ENCODE results near the gene NFATC2. TPM values are rescaled to one million over a fixed set of nuclear protein-coding genes. Genes with fewer than 3 reads are reported as not detected.

The NFATC2 gene
- total and polyA plus RNA-seq, 2 experiments from 2014 or later: 0.52 to 0.59 TPM

DNA sequence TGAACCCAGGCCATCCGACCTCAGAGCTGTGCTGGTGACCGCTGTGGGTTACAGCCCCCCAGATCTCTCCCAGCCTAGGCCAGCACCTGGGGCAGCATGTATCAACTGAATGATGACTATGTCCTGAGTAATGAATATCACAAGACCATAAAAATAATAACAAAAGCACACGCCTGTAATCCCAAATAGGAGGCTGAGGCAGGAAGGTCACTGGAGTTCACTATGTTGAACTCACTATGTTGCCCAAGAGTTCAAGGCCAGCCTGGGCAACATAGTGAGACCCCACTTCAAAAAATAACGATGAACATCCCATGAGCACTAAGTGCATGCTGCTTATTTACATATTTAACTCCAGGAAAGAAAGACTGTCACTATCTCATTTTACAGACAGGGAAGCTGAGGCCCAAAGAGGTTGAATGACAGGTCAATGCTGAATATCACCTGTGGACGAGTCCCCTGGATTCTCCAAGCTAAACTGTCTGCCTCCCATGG lies 92.3 kb downstream of the NFATC2 start (continued):
- TF ChIP-seq, protein P1, sequence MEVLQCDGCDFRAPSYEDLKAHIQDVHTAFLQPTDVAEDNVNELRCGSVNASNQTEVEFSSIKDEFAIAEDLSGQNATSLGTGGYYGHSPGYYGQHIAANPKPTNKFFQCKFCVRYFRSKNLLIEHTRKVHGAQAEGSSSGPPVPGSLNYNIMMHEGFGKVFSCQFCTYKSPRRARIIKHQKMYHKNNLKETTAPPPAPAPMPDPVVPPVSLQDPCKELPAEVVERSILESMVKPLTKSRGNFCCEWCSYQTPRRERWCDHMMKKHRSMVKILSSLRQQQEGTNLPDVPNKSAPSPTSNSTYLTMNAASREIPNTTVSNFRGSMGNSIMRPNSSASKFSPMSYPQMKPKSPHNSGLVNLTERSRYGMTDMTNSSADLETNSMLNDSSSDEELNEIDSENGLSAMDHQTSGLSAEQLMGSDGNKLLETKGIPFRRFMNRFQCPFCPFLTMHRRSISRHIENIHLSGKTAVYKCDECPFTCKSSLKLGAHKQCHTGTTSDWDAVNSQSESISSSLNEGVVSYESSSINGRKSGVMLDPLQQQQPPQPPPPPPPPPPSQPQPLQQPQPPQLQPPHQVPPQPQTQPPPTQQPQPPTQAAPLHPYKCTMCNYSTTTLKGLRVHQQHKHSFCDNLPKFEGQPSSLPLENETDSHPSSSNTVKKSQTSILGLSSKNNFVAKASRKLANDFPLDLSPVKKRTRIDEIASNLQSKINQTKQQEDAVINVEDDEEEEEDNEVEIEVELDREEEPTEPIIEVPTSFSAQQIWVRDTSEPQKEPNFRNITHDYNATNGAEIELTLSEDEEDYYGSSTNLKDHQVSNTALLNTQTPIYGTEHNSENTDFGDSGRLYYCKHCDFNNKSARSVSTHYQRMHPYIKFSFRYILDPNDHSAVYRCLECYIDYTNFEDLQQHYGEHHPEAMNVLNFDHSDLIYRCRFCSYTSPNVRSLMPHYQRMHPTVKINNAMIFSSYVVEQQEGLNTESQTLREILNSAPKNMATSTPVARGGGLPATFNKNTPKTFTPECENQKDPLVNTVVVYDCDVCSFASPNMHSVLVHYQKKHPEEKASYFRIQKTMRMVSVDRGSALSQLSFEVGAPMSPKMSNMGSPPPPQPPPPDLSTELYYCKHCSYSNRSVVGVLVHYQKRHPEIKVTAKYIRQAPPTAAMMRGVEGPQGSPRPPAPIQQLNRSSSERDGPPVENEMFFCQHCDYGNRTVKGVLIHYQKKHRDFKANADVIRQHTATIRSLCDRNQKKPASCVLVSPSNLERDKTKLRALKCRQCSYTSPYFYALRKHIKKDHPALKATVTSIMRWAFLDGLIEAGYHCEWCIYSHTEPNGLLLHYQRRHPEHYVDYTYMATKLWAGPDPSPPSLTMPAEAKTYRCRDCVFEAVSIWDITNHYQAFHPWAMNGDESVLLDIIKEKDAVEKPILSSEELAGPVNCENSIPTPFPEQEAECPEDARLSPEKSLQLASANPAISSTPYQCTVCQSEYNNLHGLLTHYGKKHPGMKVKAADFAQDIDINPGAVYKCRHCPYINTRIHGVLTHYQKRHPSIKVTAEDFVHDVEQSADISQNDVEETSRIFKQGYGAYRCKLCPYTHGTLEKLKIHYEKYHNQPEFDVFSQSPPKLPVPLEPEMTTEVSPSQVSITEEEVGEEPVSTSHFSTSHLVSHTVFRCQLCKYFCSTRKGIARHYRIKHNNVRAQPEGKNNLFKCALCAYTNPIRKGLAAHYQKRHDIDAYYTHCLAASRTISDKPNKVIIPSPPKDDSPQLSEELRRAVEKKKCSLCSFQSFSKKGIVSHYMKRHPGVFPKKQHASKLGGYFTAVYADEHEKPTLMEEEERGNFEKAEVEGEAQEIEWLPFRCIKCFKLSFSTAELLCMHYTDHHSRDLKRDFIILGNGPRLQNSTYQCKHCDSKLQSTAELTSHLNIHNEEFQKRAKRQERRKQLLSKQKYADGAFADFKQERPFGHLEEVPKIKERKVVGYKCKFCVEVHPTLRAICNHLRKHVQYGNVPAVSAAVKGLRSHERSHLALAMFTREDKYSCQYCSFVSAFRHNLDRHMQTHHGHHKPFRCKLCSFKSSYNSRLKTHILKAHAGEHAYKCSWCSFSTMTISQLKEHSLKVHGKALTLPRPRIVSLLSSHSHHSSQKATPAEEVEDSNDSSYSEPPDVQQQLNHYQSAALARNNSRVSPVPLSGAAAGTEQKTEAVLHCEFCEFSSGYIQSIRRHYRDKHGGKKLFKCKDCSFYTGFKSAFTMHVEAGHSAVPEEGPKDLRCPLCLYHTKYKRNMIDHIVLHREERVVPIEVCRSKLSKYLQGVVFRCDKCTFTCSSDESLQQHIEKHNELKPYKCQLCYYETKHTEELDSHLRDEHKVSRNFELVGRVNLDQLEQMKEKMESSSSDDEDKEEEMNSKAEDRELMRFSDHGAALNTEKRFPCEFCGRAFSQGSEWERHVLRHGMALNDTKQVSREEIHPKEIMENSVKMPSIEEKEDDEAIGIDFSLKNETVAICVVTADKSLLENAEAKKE (CRISPR knock-in tag; IDR thresholded peaks at IDR 0.05): no peak
- no peak for TF ChIP-seq ZNF114 (CRISPR knock-in tag; IDR thresholded peaks at IDR 0.05)

DNA sequence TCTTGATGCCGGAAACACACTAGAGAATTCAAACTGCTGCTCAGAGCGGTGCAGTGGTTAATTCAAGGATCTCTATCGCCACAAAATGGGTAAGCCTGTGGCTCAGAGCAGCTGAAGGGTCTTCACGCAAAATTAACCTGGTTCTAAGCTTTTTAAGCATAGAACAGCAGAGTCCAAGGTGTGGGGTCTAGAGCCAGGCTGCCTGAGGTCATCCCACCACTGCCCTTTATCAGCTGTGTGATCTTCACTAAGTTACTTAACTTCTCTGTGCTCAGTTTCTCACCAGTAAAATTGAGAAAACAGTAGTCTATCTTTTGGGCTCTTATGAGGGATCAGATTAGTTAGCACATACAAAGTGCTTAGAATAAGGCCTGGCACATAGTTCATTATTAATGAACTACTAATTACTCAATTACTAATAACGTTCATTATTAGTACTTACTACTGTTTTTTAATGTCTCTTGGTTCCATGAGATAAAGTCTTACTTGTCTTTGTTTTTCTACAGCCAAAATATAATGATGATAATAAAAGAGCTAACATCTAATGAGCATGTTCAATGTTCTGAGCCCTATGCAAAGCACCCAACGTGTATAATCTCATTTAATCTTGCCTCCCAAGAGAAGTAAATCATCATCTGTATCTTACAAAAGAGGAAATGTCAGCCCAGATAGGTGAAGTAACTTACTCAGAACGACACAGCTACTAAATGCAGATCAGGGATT lies 92.9 kb downstream of the NFATC2 start:
- H3K9me2 ChIP-seq (ENCODE audit: insufficient read depth): no peaks in the 10 kb centered on the region
- H3K27ac Mint-ChIP-seq: no peak overlapping the region
- H3K36me3 Mint-ChIP-seq (ENCODE audit: low read depth): no peaks in the 10 kb centered on the region; the same call in 2 of the 3 replicates
- H3K27me3 Mint-ChIP-seq (ENCODE audit: insufficient read depth, low read depth, poor library complexity): peaks cover 5% of the 10 kb centered on the region
- no peaks in the 10 kb centered on the region for H3K36me3 ChIP-seq (ENCODE audit: insufficient read depth)
- no peak overlapping the region for H3K27ac ChIP-seq (ENCODE audit: low read depth)
- H3F3A ChIP-seq (replicated peaks; ENCODE audit: low read depth): no peaks in the 10 kb centered on the region
- H3K4me3 Mint-ChIP-seq: no peak overlapping the region
- H3K4me1 ChIP-seq (ENCODE audit: insufficient read depth): no peaks in the 10 kb centered on the region
- DNase-seq (ENCODE audit: low spot score): no peak
- no peak overlapping the region for H3K4me3 ChIP-seq
- H2AFZ ChIP-seq: no peak overlapping the region
- no peak for ATAC-seq
- H3K4me2 ChIP-seq: no peak overlapping the region
- H3K27me3 ChIP-seq (ENCODE audit: insufficient read depth): no peaks in the 10 kb centered on the region
- H3K4me1 Mint-ChIP-seq: peaks cover 16% of the 10 kb centered on the region
- H3K9me3 Mint-ChIP-seq: no peaks in the 10 kb centered on the region
- H3K79me2 ChIP-seq (replicated peaks; ENCODE audit: insufficient read depth): no peaks in the 10 kb centered on the region
- H4K20me1 ChIP-seq (replicated peaks; ENCODE audit: insufficient read depth): no peaks in the 10 kb centered on the region
- TF ChIP-seq, protein P2, sequence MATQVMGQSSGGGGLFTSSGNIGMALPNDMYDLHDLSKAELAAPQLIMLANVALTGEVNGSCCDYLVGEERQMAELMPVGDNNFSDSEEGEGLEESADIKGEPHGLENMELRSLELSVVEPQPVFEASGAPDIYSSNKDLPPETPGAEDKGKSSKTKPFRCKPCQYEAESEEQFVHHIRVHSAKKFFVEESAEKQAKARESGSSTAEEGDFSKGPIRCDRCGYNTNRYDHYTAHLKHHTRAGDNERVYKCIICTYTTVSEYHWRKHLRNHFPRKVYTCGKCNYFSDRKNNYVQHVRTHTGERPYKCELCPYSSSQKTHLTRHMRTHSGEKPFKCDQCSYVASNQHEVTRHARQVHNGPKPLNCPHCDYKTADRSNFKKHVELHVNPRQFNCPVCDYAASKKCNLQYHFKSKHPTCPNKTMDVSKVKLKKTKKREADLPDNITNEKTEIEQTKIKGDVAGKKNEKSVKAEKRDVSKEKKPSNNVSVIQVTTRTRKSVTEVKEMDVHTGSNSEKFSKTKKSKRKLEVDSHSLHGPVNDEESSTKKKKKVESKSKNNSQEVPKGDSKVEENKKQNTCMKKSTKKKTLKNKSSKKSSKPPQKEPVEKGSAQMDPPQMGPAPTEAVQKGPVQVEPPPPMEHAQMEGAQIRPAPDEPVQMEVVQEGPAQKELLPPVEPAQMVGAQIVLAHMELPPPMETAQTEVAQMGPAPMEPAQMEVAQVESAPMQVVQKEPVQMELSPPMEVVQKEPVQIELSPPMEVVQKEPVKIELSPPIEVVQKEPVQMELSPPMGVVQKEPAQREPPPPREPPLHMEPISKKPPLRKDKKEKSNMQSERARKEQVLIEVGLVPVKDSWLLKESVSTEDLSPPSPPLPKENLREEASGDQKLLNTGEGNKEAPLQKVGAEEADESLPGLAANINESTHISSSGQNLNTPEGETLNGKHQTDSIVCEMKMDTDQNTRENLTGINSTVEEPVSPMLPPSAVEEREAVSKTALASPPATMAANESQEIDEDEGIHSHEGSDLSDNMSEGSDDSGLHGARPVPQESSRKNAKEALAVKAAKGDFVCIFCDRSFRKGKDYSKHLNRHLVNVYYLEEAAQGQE (IDR thresholded peaks at IDR 0.05; ENCODE audit: unreplicated experiment): no peak
- TF ChIP-seq STAT1 (IDR thresholded peaks at IDR 0.05; ENCODE audit: unreplicated experiment) (no peak), EZH2 (IDR thresholded peaks at IDR 0.05; ENCODE audit: low read depth, unreplicated experiment) (no peak), CREB1 (CRISPR knock-in tag; IDR thresholded peaks at IDR 0.05; ENCODE audit: low read depth) (no peak), POLR2AphosphoS5 (IDR thresholded peaks at IDR 0.05; ENCODE audit: low read depth) (no peak), NANOG (IDR thresholded peaks at IDR 0.05; ENCODE audit: borderline replicate concordance) (no peak), ZNF331 (CRISPR knock-in tag; IDR thresholded peaks at IDR 0.05; ENCODE audit: low read depth) (no peak), JUNB (IDR thresholded peaks at IDR 0.05; ENCODE audit: unreplicated experiment) (no peak), ZNF114 (CRISPR knock-in tag; IDR thresholded peaks at IDR 0.05) (no peak)
- TF ChIP-seq, protein P3, sequence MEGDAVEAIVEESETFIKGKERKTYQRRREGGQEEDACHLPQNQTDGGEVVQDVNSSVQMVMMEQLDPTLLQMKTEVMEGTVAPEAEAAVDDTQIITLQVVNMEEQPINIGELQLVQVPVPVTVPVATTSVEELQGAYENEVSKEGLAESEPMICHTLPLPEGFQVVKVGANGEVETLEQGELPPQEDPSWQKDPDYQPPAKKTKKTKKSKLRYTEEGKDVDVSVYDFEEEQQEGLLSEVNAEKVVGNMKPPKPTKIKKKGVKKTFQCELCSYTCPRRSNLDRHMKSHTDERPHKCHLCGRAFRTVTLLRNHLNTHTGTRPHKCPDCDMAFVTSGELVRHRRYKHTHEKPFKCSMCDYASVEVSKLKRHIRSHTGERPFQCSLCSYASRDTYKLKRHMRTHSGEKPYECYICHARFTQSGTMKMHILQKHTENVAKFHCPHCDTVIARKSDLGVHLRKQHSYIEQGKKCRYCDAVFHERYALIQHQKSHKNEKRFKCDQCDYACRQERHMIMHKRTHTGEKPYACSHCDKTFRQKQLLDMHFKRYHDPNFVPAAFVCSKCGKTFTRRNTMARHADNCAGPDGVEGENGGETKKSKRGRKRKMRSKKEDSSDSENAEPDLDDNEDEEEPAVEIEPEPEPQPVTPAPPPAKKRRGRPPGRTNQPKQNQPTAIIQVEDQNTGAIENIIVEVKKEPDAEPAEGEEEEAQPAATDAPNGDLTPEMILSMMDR (conservative IDR thresholded peaks at IDR 0.05; ENCODE audit: low read depth in 2 of 2): no peak
- TF ChIP-seq, protein P4, sequence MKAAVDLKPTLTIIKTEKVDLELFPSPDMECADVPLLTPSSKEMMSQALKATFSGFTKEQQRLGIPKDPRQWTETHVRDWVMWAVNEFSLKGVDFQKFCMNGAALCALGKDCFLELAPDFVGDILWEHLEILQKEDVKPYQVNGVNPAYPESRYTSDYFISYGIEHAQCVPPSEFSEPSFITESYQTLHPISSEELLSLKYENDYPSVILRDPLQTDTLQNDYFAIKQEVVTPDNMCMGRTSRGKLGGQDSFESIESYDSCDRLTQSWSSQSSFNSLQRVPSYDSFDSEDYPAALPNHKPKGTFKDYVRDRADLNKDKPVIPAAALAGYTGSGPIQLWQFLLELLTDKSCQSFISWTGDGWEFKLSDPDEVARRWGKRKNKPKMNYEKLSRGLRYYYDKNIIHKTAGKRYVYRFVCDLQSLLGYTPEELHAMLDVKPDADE (IDR thresholded peaks at IDR 0.05): no peak
